Inferior parietal cortex (tissue), 1 donor: ENCODE results near the gene CTRB2.
A peak's percentile ranks its signal among the peaks of the same experiment; 100 is the strongest.
"Not testable (repeated sequence)": the region's sequence is repeated elsewhere in the genome, so short reads cannot be mapped to it uniquely, and the experiment has no call there.

Experiments
- DNase-seq: peaks from one replicate; pipeline ENCODE4 v3.0.0-alpha.2; 2016; ENCODE audit errors: extremely low spot score

CTRB2 gene

GRCh38 chr16:75242436-75243078 is 35.6 kb upstream of the CTRB2 start:
- DNase-seq = not testable (repeated sequence)

GRCh38 chr16:75241955-75242354 is 35.0 kb upstream of the CTRB2 start:
- DNase-seq = no peak

- no peak for DNase-seq
Observed at GRCh38 chr16:75241412-75241811, 34.5 kb upstream of the CTRB2 start.

GRCh38 chr16:75240633-75241032 is 33.7 kb upstream of the CTRB2 start:
- DNase-seq = not testable (repeated sequence)

DNA sequence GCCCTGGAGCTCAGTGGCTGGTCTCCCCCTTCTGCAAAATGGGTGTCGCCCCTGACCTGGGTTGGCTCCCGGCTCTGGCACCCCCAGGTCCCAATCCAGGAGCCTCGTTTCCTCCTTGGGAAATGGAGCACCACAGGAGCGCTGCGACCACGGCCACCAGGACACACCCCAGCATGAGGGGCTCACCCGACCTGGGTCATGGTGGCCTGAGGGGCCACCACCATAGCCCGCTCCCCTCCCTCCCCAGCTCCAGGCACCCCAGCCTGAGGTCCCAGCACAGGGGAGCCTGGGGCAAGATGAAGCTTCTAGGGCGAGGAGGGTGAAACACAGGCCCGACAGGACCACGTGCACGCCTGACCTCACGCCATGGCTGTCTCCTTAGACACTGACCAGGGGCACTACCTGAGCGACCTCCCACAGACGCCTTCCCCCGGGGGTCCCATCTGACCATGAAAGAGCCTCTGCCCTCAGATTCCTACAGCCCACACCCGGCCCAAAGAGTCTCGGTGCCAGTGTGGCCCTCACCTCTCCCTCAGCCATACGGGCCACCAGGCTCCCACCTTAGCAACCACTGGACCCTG is 32.7 kb upstream of the CTRB2 start:
- DNase-seq = no peak

DNA sequence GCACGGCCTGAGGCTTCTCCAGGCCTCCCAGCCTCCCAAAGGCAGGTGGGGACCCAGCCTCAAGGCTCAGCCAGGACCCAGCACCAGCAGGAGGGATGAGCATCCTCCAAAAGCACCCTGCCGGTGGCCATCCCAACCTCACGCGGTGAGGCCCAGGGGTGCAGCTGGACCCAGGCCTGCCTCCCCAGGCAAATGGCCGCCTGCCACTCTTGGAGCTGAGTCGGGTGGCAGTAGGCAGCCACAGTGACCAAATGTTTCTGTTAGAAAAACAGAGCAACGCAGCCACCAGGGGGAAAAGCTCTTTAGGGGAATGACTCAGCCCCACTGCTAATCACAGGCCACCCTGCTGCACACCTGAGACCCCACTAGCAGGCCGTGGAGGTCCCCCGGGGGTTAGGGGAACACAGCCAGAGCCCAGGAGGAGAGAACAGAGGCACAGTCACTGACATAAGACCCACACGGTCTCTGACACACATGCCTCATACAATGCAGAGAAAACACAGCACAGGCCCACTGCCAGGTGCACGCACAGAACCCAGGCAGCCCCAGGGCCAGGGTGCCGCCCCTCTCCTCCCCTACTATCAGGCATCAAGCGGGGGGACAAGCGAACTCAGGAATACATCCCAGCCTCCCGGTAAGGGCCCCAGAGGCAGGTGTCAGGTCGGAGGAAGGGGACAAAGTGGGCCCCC is 32.0 kb upstream of the CTRB2 start:
- DNase-seq = no peak

- peak; percentile 75 for DNase-seq
Observed at GRCh38 chr16:75238132-75238852, 31.3 kb upstream of the CTRB2 start.

DNA sequence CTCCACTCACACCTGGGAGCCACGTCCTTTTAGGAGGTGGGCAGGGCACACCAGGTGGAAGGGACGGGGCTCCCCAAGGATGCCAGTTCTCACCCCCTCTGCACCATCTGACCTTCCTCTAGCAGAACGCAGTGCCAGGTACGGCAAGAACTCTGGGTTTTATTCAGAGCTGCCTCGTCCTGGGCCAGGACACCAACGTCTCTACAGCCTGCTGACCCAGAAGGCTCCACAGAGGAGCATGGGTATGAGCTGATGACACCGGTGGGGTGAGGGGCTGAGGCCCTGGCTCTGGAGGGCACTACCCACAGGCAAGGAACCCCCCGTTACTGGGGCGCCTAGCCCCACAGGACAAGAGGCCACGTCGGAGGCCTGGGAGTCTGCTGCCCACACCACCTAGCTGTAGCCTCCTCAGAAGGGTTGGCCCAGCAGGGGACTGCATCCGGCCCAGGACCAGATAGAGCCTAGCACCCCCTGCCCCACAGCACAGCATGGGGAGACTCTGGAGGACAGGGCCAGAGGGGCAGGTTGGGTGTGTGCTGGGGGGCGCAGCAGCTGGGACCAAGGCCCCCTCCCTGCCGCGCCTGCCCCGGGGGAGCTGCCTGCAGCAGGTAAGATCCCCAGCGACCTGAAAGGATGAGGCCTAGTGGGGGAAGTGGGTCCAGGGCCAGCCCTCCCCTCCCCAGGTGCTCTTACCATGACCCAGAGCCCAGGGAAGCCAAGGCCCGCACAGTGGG is 30.6 kb upstream of the CTRB2 start:
- no peak for DNase-seq

- DNase-seq = no peak
Observed at GRCh38 chr16:75236736-75237397, 29.9 kb upstream of the CTRB2 start.

DNA sequence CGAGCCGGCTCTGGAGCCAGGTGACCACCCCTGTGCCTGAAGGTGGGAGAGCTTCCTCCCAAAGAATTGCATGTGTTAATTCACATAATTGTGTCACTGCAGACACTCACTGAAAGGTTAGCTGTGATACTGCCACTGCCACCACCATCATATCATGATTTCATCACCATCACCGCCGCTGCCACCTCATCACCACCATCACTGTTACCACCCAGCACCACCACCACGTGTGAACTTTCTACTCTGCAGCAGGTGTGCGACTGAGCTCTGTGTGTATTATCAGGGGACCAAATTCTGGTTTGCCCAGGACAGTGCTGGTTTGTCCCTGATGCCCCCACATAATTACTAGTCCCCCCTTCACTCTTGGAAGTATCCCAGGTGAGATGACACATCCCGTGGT is 29.3 kb upstream of the CTRB2 start:
- no peak for DNase-seq

DNA sequence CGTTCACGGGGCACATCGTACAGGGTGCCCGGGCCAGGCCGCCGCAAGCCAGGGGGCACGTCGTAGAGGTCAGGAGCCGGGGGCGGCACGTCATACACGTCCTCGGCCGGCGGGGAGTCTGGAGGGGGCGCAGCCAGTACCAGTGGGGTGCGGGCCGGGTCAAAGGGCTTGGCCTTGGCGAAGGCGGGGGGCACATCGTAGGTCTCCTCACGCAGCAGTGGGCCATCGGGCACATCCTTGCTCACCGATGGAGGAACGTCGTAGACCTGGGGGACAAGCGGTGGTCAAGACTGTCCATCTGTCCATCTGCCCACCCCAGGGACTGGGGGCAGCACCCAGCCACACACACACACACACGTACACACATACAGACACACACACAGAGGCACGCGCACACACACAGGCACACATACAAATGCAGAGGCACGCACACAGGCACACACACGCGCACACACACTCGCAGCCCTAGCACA is 28.8 kb upstream of the CTRB2 start:
- DNase-seq = no peak

- DNase-seq = no peak
Observed at GRCh38 chr16:75234856-75235696, 28.1 kb upstream of the CTRB2 start.

- no peak for DNase-seq
Observed at GRCh38 chr16:75233611-75233938, 26.6 kb upstream of the CTRB2 start.

DNA sequence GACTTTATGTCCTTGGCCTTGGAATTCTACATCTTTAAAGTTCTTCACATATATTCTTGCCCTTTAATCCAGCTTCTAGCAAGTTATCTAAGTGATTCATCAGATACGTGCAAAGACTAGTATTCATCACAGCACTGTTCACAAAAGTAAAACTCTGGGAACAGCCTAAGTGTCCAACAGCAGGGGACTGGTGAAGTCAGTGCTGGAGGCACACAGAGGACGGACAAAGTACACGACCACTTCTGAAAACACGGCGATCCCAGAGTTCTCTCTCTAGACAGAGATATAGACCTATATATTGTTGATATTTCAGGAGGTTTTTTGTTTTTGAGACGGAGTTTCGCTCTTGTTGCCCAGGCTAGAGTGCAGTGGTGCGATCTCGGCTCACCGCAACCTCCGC is 24.6 kb upstream of the CTRB2 start:
- no peak for DNase-seq

- DNase-seq = no peak
Observed at GRCh38 chr16:75230471-75231110, 23.6 kb upstream of the CTRB2 start.

- DNase-seq = no peak
Observed at GRCh38 chr16:75229172-75230031, 22.4 kb upstream of the CTRB2 start.

GRCh38 chr16:75228143-75228976 is 21.4 kb upstream of the CTRB2 start:
- DNase-seq = no peak
